HG02610 (cell line): Measurements from ENCODE around the gene RMI2.
A peak's percentile ranks its signal among the peaks of the same experiment; 100 is the strongest.

ENCODE experiments used
- ATAC-seq: cut with Tn5 transposase; IDR thresholded peaks from one replicate; pipeline ENCODE4 v1.9.1; 2021; ENCODE audit warnings: mild to moderate bottlenecking, moderate library complexity; ENCODE audit not compliant: unreplicated experiment

The RMI2 gene

DNA sequence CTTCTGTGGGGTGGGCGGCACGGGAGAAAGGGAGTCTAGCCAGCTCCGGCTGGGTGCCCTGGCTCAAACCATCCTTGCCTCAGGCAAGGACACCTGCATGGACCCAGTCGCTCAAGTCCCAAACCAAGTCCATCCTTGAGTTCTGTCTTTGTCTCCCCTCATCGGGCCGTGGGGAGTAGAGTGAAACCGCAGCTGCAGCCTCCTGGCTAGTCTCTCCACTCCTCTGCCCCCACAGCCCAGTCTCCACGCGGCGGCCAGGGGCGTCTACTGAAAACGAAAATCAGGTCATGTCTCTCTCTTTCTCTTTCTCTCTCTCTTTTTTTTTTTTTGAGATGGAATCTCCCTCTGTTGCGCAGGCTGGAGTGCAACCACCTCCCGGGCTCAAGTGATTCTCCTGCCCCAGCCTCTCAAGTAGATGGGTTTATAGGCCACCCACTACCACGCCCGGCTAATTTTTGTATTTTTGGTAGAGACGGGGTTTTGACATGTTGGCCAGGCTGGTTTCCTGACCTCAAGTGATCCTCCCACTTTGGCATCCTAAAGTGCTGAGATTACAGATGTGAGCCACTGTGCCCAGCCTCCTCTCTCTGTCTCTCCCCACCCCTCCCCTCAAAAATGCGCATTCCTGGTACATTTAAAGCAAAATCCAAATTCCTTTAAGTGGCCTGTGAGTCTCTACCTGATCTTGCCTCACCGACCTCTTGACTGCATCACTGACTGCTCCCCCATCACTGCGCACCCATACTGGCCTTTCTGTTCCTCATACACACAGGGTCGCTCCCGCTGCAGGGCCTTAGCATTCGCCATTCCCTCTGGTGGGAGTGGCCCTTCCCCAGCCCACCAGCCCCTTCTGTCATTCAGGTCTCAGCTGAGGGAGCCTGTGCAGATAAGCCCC, 17.7 kb upstream of the RMI2 start:
- ATAC-seq: peak; percentile 41

DNA sequence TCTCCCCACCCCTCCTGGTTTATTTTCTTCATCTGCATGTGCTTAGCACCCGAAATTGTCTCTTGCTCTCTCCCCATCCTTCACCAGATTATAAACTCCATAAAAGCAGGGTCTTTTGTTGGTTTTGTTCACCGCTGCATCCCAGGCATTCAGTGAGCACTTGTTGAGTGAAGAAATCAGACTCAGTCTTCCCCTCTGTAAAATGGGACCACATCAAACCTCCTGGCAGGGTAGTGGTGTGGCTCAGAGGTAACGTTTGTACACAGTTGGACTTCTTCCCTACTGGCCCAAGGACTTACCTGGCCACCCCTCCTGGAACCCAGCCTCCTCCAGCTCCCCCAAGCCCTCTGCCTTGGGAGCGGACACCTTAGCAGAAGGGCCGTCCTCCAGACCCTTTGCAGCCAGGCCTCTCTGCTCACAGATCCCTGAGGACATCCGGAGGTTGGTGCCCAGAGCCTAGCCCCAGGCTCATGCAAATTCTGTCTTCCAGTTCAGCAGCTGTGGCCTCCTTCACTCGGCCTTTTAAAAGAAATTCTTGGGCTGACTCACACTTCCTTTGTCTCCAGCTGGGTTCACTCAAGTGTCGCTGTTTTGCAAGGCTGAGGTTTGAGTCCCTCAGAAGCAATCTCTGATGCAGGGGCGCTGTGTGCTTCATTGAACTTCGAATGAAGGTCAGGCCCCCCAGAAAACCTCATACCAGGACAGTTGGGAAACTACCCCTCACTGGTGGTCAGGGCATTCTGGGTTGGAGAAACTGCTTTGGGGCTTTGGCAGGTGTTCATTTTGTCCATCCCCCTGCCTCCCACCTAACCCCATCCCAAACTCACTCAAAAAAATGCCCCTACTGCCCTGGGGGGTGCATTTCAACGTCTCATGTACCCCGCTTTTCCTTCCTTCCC, 16.8 kb upstream of the RMI2 start:
- ATAC-seq: peak; percentile 72

DNA sequence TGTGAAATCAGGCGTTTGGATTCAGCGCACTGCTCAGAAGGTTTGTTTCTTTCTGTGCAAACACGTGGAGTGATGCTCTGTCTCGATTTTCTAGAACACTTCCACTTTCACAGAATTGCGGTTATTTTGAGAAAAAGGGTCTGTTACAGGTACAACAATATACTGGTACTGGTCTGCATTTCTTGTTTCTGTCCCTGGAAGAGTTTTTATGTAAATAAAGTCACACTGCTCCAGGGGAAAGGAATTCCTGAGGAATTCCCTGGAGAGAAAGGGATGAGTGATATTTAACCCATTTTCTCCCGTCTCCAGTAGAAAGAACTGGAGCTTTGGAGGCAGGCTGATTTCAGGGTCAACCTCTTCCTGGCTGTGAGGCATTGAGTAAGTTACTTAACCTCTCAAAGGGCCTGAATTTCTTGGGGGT, 16.2 kb upstream of the RMI2 start:
- ATAC-seq: no peak

DNA sequence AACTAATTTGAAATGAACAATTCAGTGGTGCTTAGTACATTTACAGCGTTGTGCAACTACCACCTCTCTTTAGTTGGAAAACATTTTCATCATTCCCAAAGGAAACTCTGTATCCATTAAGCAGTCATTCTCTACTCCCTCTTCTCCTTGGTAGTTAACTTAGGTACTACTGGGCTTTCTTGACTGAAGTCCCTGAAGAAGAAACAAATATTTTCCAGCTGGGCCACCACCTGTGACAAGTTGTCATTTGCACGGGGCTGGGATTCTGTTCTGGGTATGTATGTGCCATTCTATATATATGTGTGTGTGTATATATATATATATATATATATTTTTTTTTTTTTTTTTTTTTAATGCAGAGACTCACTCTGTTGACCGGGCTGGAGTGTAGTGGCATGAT, 15.4 kb upstream of the RMI2 start:
- ATAC-seq: no peak

DNA sequence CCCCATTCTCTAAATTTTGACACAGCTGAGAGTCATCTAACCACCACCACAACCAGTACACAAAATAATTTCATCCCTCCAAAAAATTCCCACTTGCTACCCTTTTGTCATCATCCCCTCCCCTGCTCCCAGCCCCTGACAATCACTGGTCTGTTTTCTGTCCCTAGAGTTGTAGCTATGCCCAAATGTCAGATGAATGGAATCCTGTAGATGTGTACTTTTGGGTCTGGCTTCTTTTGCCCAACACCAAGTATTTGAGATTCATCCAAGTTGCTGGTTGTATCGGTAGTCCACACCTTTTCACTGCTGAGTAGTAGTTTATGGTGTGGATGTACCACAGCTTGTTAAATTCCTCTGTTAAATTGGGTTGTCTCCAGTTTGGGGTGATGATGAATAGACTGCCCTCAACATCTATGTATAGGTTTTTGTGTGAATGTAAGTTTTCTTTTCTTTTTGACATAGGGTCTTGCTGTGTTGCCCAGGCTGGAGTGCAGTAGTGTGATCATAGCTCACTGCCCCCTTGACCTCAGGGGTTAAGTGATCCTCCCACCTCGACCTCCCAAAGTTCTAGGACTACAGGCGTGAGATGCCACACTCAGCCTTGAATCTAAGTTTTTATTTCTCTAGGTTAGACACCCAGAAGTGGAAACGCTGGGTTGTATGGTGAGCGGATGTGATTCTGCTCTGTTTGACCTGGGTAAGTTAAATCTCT, 14.6 kb upstream of the RMI2 start:
- no peak for ATAC-seq

DNA sequence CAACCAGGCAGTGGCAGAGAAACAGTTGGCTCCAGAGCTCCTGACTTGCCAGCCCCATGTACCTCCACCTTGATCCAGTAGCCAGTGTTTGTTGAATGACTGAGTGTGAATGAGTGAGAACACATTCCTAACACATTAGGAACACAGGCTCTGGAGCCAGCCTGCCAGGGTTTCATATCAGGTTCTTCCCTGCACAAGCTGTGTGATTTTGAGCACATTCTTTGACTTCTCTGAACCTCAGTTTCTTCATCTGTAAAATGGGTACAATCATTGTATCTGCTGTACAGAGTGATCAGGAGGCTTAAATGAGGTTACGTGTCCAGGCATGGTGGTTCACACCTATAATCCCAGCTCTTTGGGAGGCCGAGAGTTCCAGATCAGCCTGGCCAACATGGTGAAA, 13.3 kb upstream of the RMI2 start:
- ATAC-seq: no peak

DNA sequence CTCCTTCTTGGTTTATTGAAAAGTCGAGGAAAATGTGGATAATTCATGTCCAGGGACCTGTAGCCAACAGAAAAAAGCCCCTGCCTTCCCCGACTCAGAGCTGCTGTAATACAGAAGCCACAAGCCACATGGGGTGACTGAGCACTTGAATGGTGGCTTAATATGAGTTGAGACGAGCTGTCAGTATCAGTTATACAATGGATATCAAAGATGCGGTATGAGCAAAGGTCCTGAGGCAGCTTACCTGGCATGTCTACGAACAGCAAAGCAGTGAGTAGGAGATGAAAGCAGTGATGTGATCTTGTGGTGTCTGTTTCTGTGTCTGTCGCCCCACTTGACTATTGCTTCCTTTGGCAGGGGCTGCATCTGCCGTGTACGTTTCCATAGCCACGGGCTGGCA, 12.2 kb upstream of the RMI2 start:
- ATAC-seq: no peak

DNA sequence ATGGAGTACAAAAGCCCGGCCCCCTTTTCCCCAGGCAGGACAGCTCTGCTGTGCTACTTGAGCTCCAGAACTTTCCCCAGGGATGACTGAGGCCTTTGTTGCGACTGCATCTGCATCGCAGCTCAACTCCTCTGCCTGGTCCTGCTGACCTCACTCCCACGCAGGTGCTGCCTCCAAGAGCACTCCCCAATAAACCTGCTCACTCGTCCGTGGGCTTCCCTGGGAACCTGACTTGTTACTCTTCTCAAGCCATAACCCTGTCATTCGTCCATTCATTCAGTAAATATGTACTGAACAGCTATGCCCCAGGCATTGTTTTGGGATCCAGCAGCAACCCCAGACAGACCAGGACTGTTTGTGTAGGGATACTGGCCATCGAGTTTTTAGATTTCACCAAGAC, 11.6 kb upstream of the RMI2 start:
- no peak for ATAC-seq

DNA sequence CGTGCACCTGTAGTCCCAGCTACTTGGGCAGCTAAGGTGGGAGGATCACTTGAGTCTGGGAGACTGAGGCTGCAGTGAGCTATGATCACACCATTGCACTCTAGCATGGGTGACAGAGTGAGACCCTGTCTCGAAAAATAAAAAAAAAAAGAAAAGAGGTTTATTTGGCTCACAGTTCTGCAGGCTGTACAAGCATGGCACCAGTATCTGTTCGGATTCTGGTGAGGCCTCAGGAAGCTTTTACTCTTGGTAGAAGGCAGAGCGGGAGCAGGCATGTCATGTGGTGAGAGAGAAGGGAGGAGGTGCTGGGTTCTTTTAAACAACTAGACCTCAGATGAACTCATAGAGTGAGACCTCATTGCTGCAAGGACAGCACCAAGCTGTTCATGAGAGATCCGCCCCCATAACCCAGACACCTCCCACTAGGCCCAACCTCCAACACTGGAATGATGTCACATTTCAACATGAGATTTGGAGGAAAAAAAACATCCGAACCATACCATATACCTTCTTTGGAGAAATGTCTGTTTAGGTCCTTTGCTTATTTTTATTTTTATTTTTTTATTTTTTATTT, 10.3 kb upstream of the RMI2 start:
- no peak for ATAC-seq

DNA sequence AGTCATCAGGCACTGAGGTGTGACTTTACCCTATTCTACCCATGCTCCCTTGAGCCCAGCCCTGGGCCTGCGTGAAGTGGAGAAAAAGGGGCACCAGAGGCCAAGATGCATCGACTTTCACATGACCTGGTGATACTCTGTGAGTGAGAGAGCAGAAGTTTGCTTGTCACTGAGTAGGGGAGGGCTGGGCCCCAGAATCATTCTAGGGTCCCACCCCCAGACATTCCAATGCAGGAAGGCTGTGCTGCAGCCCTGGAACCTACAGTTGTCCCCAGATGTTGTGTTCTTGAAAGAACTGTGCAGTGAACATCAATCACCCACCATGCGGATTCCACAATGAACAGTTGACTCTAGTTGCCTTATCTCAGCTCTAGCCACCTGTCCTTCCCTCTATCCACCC, 6.2 kb upstream of the RMI2 start:
- ATAC-seq: no peak

DNA sequence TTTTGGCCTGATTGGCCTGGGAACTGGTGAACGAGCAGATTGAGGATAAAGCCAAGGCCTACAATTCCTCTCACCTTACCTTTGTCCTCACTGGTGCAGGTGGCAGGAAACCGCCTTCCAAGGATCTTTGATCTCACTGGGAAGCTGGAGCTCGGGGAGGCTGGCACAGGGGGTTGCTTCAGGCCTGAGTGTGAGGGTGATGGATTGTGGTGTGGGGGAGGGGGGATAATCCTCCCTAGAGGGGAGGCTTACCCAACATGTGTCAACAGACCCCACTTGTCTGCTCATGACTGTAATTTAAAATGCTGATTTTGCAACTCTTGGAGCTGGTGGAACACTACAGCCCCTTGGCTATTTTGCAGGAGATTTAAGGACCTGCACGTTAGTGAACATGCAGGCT, 4.5 kb upstream of the RMI2 start:
- ATAC-seq: no peak

DNA sequence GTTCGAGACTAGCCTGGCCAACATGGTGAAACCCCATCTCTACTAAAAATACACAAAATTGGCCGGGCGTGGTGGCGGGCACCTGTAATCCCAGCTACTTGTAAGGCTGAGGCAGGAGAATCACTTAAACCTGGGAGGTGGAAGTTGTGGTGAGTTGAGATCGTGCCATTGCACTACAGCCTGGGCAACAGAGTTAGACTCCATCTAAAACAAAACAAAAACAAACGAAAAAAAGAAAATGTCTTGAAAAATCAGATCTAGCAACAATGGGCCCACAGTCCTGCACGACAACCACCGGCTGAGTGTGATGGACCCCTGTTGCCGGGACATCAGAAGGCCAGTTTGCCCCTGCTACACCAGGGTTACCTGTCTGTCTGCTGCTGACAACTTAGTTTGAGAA, 3.9 kb upstream of the RMI2 start:
- no peak for ATAC-seq

DNA sequence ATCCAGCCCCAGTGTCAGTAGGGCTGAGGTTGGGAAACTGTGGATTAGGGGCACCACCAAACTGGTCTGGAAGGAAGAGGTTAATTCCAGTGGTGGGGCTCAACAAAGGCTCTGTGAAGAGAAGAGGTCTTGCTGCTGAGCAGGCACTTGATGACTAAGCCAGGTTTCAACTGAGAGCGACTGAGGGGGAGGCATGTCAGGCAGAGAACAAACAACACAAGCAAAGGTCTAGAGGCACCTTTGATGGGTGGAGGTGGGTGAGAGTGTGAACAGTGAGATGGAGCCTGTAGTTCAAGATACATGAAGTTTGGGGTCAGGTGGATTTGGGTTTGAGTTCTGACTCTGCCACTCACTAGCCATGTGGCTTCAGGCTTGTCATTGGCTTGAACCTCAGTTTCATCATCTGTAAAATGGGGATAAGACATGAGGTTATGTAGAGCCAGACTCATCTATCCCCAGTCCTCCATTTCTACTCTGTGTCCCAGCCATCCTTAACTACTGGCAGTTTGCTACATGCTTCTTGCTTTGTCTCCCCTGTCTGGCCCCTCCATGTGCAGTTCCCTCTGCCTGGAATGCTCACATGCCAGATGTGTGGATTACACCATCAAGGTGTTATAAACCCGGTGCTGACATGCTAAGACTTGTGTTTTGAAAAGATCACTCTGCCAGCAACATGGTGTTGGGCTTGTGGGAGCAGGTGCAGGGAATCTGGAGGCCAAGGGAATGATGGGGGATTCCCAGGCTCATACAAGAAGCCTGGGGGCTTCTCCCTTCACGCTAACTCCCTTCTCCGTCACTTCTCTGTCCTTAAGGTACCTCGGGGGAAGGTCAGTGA, 3.0 kb upstream of the RMI2 start:
- no peak for ATAC-seq

DNA sequence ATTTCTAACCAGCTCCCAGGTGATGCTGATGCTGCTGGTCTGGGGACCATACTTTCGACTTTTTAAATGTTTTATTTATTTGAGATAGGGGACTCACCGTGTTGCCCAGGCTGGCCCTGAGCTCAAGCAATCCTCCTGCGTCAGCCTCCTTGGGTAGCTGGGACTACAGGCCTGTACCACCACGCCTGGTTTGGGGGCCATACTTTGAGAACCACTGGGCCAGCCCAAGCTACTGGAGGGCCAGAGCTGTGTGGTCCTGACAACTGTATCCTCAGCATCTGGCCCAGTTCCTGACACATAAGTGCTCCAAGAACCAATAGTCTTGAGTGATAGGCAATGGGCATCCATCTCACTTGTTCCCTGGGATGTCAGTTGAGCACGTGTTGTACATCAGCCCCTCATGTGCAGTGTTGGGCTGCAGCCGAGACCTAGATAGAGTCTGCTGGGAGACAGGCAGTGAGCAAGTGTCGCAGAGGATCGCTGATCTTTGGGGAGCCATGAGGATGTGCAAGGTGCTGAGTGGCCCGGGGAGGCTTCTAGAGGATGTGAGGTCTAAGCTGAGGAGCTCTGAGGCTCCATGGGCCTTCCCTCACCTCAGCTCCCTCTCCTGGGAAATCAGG, 1.6 kb downstream of the RMI2 start:
- no peak for ATAC-seq

DNA sequence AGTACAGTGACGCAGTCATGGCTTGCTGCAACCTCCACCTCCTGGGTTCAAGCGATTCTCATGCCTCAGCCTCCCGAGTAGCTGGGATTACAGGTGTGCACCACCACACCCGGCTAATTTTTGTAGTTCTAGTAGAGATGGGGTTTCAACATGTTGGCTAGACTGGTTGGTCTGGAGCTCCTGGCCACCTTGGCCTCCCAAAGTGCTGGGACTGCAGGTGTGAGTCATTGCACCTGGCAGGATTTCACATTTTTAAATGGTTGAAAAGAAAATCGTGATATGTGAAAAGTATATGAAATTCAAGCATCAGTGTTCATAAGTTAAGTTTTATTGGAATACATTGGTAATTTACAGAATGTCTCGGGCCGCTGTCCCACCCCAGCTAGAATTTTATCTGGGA, 2.6 kb downstream of the RMI2 start:
- no peak for ATAC-seq

DNA sequence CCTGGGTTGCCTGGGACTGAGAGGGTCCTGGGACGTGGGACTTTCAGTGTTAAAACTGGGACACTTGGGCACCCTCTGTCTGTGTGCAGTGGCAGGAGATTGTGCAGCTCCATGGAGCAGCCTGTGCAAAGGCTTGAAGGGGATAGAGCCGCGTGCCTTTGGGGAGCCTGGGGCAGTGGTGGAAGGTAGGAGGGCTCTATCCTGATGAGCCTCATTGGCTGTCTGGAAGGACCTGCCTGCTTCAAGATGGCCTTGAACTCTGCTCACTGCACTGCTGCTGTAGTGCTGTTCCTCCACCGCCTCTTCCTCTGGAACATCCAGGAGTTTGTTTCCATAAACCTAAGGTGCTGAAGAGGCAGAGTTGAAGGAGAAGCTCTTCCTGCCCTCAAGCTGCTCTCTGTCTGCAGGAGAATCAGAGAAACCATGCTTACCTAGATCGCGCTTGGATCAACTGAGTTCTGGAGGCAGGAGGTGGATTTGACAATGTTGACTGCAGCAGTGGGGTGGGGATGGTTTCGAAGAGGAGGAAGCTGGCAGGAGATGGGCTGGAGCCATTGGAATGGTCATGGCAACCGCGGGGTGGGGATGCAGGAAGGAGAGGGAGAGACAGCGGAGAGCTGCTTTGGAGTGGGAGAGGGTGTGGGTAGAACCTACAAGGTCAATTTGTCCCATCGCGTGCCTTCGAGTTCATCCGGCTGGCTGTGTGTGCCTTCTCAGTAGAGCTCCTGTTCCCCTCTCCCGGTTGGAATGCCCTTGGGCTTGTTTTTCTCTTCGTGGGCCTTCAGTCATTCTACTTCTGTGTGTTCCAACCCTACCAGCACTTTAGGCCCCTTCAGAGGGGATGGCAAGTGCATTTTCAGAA, 3.7 kb downstream of the RMI2 start:
- ATAC-seq: no peak

DNA sequence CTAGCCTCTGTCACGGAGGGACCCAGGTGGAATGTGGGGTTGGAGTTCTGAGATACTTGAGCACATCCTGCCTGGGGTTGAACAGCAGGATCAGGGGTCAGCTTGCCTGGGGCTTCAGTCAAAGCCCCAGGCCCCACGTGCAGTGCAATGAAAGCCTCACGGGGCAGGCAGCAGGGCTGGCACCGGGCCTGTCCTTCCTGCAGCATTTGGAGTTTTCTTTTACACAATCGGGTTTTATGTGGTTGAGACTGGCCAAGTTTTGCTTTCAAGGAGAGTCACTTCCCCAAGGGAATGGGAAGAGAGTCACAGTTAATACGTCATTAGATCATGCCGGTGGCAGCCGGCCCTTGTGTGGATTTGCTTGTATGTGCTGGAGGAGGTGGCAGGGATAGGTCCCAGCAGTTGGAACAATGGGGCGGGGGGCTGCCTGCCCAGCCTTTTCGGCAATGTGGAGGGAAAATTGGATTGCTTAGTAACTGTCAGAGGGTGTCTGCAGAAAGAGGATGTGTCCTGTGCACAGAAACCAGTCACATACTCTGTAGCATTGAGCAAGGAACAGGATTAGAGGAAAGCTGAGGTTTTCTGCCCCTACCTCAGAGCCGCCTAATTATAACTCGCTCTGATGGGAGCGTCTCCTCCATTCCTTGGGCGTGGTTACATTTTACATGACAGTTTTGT, 4.5 kb downstream of the RMI2 start:
- ATAC-seq: no peak

DNA sequence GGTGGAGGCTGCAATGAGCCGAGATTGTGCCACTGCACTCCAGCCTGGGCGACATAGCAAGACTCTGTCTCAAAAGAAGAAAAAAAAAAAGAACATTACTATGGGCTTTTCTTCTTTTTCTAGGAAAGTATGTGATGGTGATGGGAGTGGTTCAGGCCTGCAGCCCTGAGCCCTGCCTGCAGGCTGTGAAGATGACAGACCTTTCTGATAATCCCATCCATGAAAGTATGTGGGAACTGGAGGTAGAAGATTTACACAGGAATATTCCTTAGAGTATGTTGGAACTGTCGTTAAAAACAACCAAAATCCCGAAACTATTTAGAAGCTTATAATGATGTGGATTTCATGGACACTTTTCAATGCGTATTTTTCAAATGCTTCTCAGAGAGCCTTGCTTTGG, 5.3 kb downstream of the RMI2 start:
- ATAC-seq: no peak
